Esophagus muscularis mucosa (tissue), 4 donors: ENCODE results near the gene TMEM25. TPM values are rescaled to one million over a fixed set of nuclear protein-coding genes. Genes with fewer than 3 reads are reported as not detected.

Experiments
- DNase-seq: peaks from one replicate; pipeline ENCODE4 v3.0.0-alpha.2; 2017; ENCODE audit errors: extremely low spot score
- H3K27ac ChIP-seq, 4 donors: fragments of 200-600 bp; sonication (generic); replicated peaks in 1 of 4; 1 replicate in 3 of 4; 2 replicates in 1 of 4; pipeline ENCODE4 v1.5.1; 2016 to 2019; ENCODE audit warnings: mild to moderate bottlenecking in 1 of 4
- H3K27me3 ChIP-seq, 4 donors: fragments of 200-600 bp; sonication (generic); one replicate each; pipeline versions ENCODE4 v1.5.1 to v1.6.0; 2016 to 2019
- H3K36me3 ChIP-seq, 4 donors: fragments of 200-600 bp; sonication (generic); one replicate each; pipeline ENCODE4 v1.5.1; 2016 to 2019
- H3K4me1 ChIP-seq, 4 donors: fragments of 200-600 bp; sonication (generic); one replicate each; pipeline ENCODE4 v1.5.1; 2016 to 2019
- H3K4me3 ChIP-seq, 4 donors: fragments of 200-600 bp; sonication (generic); 1 replicate in 2 of 4; 2 replicates in 2 of 4; pipeline ENCODE4 v1.5.1; 2016 to 2019; ENCODE audit warnings: mild to moderate bottlenecking in 4 of 4, moderate library complexity in 1 of 4
- H3K9me3 ChIP-seq, 4 donors: fragments of 200-600 bp; sonication (generic); 1 replicate in 3 of 4; 2 replicates in 1 of 4; pipeline ENCODE4 v1.5.1; 2016 to 2019
- EP300 ChIP-seq: sonication (generic); formaldehyde crosslinking; IDR thresholded peaks from one replicate; pipeline ENCODE4 v1.6.1; 2017; ENCODE audit warnings: antibody characterized with exemption
- POLR2A ChIP-seq: fragments of 450-650 bp; IDR thresholded peaks from one replicate; pipeline ENCODE4 v1.6.1; 2017; ENCODE audit warnings: antibody characterized with exemption, moderate library complexity, mild to moderate bottlenecking, low read depth
- POLR2AphosphoS5 ChIP-seq, 2 donors: sonication (generic); formaldehyde crosslinking; IDR thresholded peaks; one replicate each; pipeline ENCODE4 v1.6.1; 2017; ENCODE audit warnings: antibody characterized with exemption in 2 of 2
- WGBS: methylation state at CpG from one replicate; pipeline ENCODE4 v1.1.5; 2018; 5-methylcytosine and 5-hydroxymethylcytosine counted together
- intact Hi-C: fragments of 100-400 bp; cut with DNase I; formaldehyde crosslinking; loops from one replicate; pipeline ENCODE4 v1.15.1; 2023
- total RNA-seq, 4 donors: library from RNA; depleted of rRNA; stranded (reverse); fragments of >200 nt; gene quantifications; one replicate each; pipeline versions ENCODE4 v1.1.0 to v1.2.1, GENCODE V29; 2016
- TF ChIP-seq, protein P1 (sequence below), 3 experiments: fragments of 200-600 bp in 2 of 3; fragments of 450-650 bp in 1 of 3; sonication (generic) in 2 of 3; IDR thresholded peaks; one replicate each; pipeline ENCODE4 v1.5.1; 2017 to 2019; ENCODE audit warnings: antibody characterized with exemption in 3 of 3, mild to moderate bottlenecking in 2 of 3, moderate library complexity in 1 of 3

TMEM25 gene
- total RNA-seq, 4 donors from 2014 or later: 35.0 to 56.5 (median 54.0) TPM

GRCh38 chr11:118519549-118519948, 11.4 kb upstream of the TMEM25 start:
- 80% methylated on average over 6 of the region's 6 CpGs for WGBS
- H3K27ac ChIP-seq: no peak overlapping the region
- H3K4me1 ChIP-seq: peaks cover 0 to 9% (median 7%) of the 10 kb centered on the region in 4 donors
- peaks cover 52 to 100% (median 93%) of the 10 kb centered on the region in 4 donors for H3K36me3 ChIP-seq
- no peaks in the 10 kb centered on the region for H3K27me3 ChIP-seq
- TF ChIP-seq POLR2AphosphoS5 (IDR thresholded peaks at IDR 0.05) (no peak), POLR2A (no peak), EP300 (no peak)
- TF ChIP-seq, protein P1, sequence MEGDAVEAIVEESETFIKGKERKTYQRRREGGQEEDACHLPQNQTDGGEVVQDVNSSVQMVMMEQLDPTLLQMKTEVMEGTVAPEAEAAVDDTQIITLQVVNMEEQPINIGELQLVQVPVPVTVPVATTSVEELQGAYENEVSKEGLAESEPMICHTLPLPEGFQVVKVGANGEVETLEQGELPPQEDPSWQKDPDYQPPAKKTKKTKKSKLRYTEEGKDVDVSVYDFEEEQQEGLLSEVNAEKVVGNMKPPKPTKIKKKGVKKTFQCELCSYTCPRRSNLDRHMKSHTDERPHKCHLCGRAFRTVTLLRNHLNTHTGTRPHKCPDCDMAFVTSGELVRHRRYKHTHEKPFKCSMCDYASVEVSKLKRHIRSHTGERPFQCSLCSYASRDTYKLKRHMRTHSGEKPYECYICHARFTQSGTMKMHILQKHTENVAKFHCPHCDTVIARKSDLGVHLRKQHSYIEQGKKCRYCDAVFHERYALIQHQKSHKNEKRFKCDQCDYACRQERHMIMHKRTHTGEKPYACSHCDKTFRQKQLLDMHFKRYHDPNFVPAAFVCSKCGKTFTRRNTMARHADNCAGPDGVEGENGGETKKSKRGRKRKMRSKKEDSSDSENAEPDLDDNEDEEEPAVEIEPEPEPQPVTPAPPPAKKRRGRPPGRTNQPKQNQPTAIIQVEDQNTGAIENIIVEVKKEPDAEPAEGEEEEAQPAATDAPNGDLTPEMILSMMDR (IDR thresholded peaks at IDR 0.05): no peak
- no peak overlapping the region for H3K4me3 ChIP-seq
- no peak for DNase-seq
- H3K9me3 ChIP-seq: no peaks in the 10 kb centered on the region
- intact Hi-C loops: no loop called here

DNA sequence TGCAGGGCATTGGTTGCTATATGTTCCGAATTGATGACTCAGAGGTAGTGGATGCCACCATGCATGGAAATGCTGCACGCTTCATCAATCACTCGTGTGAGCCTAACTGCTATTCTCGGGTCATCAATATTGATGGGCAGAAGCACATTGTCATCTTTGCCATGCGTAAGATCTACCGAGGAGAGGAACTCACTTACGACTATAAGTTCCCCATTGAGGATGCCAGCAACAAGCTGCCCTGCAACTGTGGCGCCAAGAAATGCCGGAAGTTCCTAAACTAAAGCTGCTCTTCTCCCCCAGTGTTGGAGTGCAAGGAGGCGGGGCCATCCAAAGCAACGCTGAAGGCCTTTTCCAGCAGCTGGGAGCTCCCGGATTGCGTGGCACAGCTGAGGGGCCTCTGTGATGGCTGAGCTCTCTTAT, 9.1 kb upstream of the TMEM25 start:
- H3K27ac ChIP-seq: no peak overlapping the region

GRCh38 chr11:118522571-118523072, 8.4 kb upstream of the TMEM25 start:
- TF ChIP-seq, protein P1 (IDR thresholded peaks at IDR 0.05): peak in 1 of 3 experiments; percentile 42
- no peak for TF ChIP-seq POLR2AphosphoS5 (IDR thresholded peaks at IDR 0.05)
- Histone ChIP-seq H3K9me3 (no peaks in the 10 kb centered on the region), H3K4me1 (peaks cover 0 to 14% (median 8%) of the 10 kb centered on the region in 4 donors), H3K27ac (peak overlapping the region in 2 of 4 donors; percentile 10 to 26), H3K36me3 (peaks cover 31 to 78% (median 68%) of the 10 kb centered on the region in 4 donors), H3K4me3 (no peak overlapping the region), H3K27me3 (no peaks in the 10 kb centered on the region)
- intact Hi-C loops: no loop called here
- 47% methylated on average over 6 of the region's 6 CpGs for WGBS
- DNase-seq: no peak

More for the DNA sequence above, 9.1 kb upstream of the TMEM25 start:
- peaks cover 31 to 85% (median 75%) of the 10 kb centered on the region in 4 donors for H3K36me3 ChIP-seq
- no peaks in the 10 kb centered on the region for H3K9me3 ChIP-seq
- peaks cover 0 to 11% (median 8%) of the 10 kb centered on the region in 4 donors for H3K4me1 ChIP-seq
- TF ChIP-seq EP300: no peak
- TF ChIP-seq, protein P1 (IDR thresholded peaks at IDR 0.05): no peak
- TF ChIP-seq POLR2A: no peak
- TF ChIP-seq POLR2AphosphoS5 (IDR thresholded peaks at IDR 0.05): no peak
- no peaks in the 10 kb centered on the region for H3K27me3 ChIP-seq
- H3K4me3 ChIP-seq: no peak overlapping the region
- no peak for DNase-seq
- intact Hi-C loops: no loop called here
- WGBS: 79% methylated on average over 10 of the region's 13 CpGs

GRCh38 chr11:118524356-118524755, 6.6 kb upstream of the TMEM25 start:
- Histone ChIP-seq H3K4me1 (peaks cover 0 to 24% (median 17%) of the 10 kb centered on the region in 4 donors), H3K4me3 (no peak overlapping the region), H3K36me3 (peaks cover 31 to 60% (median 56%) of the 10 kb centered on the region in 4 donors), H3K27ac (no peak overlapping the region), H3K9me3 (no peaks in the 10 kb centered on the region), H3K27me3 (no peaks in the 10 kb centered on the region)
- DNase-seq: no peak
- TF ChIP-seq POLR2A: no peak
- TF ChIP-seq POLR2AphosphoS5 (IDR thresholded peaks at IDR 0.05): no peak
- TF ChIP-seq EP300: no peak
- TF ChIP-seq, protein P1 (IDR thresholded peaks at IDR 0.05): no peak
- intact Hi-C loops: no loop called here
